ENCODE data around the gene TSPAN14.
"Not testable (repeated sequence)": the region's sequence is repeated elsewhere in the genome, so short reads cannot be mapped to it uniquely, and the experiment has no call there.

- TF ChIP-seq POLR2AphosphoS5, POLR2A (IDR thresholded peaks at IDR 0.05; ENCODE audit: low read depth, low read length): not testable (repeated sequence)
These were observed 36.9 kb upstream of the TSPAN14 start for GRCh38 chr10:80417256-80417655.
